ENCODE results near the gene ZCCHC24.

ZCCHC24 gene

DNA sequence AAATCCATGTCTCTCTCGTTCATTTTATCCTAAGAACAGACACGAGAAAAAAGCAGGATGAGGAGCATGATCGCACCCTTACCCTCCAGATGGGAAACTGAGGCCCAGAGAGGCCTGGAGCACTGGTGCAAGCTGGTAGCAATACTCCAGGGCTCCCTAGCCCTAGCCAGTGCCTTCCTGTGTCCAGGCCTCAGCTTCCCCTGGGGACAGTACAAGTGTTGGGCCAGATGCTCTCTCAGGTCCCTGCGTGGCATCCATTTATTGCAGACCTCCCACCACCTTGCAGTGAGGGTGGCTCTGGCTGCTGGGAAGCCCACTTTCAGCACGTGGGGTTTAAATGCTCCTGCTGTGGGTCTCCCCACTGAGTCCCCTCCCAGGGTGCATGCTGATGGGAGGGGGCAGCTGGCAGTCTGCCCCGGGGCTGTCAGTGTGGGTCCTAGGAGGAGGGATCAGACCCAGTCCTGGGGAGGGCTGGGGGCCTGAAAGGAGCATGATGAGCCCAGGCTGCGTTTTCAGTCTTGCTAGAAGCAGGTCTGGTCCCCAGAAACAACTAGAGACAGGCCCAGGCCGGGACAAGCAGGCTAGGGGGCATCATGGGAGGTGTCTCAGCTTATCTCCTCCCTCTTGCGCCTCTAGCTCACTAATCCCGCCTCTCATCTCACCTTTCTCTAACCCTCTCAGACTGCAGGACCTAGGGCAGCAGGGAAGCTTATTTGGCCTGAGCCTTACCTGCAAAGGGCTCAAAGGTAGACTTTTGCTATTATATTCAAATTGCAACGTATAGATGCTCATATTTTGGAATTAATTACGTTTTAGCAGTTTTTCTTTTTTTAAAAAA, 98.8 kb downstream of the ZCCHC24 start:
- peaks cover 25% of the 10 kb centered on the region for H3K4me1 ChIP-seq (ENCODE audit: control insufficient read depth, low read length)
- H3K4me2 ChIP-seq (ENCODE audit: low read length), result peak overlapping the region; percentile 80
- no peak for TF ChIP-seq EZH2phosphoT487 (IDR thresholded peaks at IDR 0.05; ENCODE audit: borderline replicate concordance, low read length)
- TF ChIP-seq, protein P1, sequence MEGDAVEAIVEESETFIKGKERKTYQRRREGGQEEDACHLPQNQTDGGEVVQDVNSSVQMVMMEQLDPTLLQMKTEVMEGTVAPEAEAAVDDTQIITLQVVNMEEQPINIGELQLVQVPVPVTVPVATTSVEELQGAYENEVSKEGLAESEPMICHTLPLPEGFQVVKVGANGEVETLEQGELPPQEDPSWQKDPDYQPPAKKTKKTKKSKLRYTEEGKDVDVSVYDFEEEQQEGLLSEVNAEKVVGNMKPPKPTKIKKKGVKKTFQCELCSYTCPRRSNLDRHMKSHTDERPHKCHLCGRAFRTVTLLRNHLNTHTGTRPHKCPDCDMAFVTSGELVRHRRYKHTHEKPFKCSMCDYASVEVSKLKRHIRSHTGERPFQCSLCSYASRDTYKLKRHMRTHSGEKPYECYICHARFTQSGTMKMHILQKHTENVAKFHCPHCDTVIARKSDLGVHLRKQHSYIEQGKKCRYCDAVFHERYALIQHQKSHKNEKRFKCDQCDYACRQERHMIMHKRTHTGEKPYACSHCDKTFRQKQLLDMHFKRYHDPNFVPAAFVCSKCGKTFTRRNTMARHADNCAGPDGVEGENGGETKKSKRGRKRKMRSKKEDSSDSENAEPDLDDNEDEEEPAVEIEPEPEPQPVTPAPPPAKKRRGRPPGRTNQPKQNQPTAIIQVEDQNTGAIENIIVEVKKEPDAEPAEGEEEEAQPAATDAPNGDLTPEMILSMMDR (IDR thresholded peaks at IDR 0.05; ENCODE audit: low read depth, low read length, poor library complexity, severe bottlenecking), result no peak
- H3F3A ChIP-seq (ENCODE audit: control insufficient read depth, insufficient read depth), result no peaks in the 10 kb centered on the region
- peak overlapping the region; percentile 70 for H3K27ac ChIP-seq (ENCODE audit: low read depth, low read length)
- peaks cover 38% of the 10 kb centered on the region for H3K79me2 ChIP-seq (ENCODE audit: control insufficient read depth, low read length)
- no peaks in the 10 kb centered on the region for H3K27me3 ChIP-seq (ENCODE audit: control insufficient read depth, low read length)
- peaks cover 28% of the 10 kb centered on the region; the same call in 1 of the 2 replicates for H4K20me1 ChIP-seq (ENCODE audit: control insufficient read depth, insufficient read depth, low read depth, low read length)
- H3K36me3 ChIP-seq (ENCODE audit: control insufficient read depth, low read length), result peaks cover 40% of the 10 kb centered on the region
- no peaks in the 10 kb centered on the region for H3K9me2 ChIP-seq (replicated peaks; ENCODE audit: control insufficient read depth, low read length)
- H3K9me3 ChIP-seq (ENCODE audit: control insufficient read depth, insufficient read depth, low read length), result no peaks in the 10 kb centered on the region
- H3K4me3 ChIP-seq (ENCODE audit: low read length), result peak overlapping the region; percentile 90

DNA sequence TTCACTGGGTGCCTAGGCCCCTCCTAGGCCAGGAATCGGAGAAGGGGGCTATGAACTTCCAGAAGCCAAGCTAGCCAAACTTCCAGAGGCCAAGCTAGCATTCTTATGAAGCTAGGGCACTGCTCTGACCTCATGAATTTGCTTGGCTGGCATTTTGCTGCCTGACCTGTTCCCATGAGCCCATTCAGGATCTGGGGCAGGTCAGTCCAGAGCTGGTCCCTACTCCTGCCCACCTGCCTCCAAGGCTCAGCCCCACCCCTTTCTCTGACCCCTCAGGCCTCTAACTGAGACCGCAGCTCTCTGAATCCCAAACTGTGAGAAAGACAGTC, 99.4 kb downstream of the ZCCHC24 start:
- no peak overlapping the region for H3K4me2 ChIP-seq (ENCODE audit: low read length)
- H3K27me3 ChIP-seq (ENCODE audit: control insufficient read depth, low read length), result no peaks in the 10 kb centered on the region

DNA sequence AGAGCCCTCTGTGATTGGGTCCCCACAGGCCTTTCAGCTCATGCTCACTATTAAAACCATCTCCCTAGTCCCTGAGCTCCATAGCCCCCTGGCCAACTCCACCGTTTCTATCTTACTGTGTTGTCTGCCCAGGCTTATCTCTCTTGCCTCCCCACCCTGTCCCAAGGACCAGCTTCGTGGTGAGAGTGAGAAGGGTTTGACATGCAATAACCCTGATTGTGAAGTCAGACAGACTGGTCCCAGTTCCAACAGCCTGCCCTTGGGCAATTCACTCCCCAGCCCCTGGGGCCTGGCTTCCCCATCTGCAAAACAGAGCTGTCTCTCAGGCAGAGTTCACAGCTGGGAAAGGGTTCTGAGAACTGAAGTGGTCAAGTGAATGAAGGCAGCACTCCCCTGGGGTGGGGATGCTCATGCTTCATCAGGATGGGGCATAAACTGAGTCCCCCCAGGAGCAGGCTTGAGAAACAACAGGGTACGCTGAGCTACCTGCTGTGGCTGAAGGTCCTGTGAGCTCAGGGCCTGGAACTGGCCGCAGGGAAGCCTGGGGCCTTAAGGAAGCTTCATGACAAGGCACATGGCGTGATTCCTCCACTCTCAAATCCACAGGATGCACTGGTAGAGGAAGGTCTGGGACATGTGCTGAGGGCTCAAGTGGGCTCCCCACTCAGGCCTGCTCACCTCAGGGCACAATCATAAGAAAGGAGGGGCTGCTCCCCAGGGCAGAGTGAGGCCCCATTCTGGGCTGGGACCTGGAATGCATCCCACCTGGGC, 100.0 kb downstream of the ZCCHC24 start:
- no peak overlapping the region for H3K4me3 ChIP-seq (ENCODE audit: low read length)
- TF ChIP-seq, protein P1 (IDR thresholded peaks at IDR 0.05; ENCODE audit: low read depth, low read length, poor library complexity, severe bottlenecking), result no peak
- TF ChIP-seq EZH2phosphoT487 (IDR thresholded peaks at IDR 0.05; ENCODE audit: borderline replicate concordance, low read length), result no peak
- no peaks in the 10 kb centered on the region for H3K9me3 ChIP-seq (ENCODE audit: control insufficient read depth, insufficient read depth, low read length)
- no peaks in the 10 kb centered on the region for H3K9me2 ChIP-seq (replicated peaks; ENCODE audit: control insufficient read depth, low read length)
- no peak overlapping the region for H3K27ac ChIP-seq (ENCODE audit: low read depth, low read length)
- H3K27me3 ChIP-seq (ENCODE audit: control insufficient read depth, low read length), result no peaks in the 10 kb centered on the region
- H4K20me1 ChIP-seq (ENCODE audit: control insufficient read depth, insufficient read depth, low read depth, low read length), result peaks cover 23% of the 10 kb centered on the region; the same call in 1 of the 2 replicates
- H3F3A ChIP-seq (ENCODE audit: control insufficient read depth, insufficient read depth), result no peaks in the 10 kb centered on the region
- H3K4me2 ChIP-seq (ENCODE audit: low read length), result no peak overlapping the region
- peaks cover 25% of the 10 kb centered on the region for H3K4me1 ChIP-seq (ENCODE audit: control insufficient read depth, low read length)
- H3K36me3 ChIP-seq (ENCODE audit: control insufficient read depth, low read length), result peaks cover 30% of the 10 kb centered on the region
- H3K79me2 ChIP-seq (ENCODE audit: control insufficient read depth, low read length), result peaks cover 32% of the 10 kb centered on the region

More for the DNA sequence above, 99.4 kb downstream of the ZCCHC24 start:
- peaks cover 28% of the 10 kb centered on the region; the same call in 1 of the 2 replicates for H4K20me1 ChIP-seq (ENCODE audit: control insufficient read depth, insufficient read depth, low read depth, low read length)
- H3K9me3 ChIP-seq (ENCODE audit: control insufficient read depth, insufficient read depth, low read length), result no peaks in the 10 kb centered on the region
- H3K9me2 ChIP-seq (replicated peaks; ENCODE audit: control insufficient read depth, low read length), result no peaks in the 10 kb centered on the region
- peaks cover 37% of the 10 kb centered on the region for H3K79me2 ChIP-seq (ENCODE audit: control insufficient read depth, low read length)
- H3K36me3 ChIP-seq (ENCODE audit: control insufficient read depth, low read length), result peaks cover 35% of the 10 kb centered on the region
- peaks cover 25% of the 10 kb centered on the region for H3K4me1 ChIP-seq (ENCODE audit: control insufficient read depth, low read length)
- H3K27ac ChIP-seq (ENCODE audit: low read depth, low read length), result no peak overlapping the region
- TF ChIP-seq, protein P1 (IDR thresholded peaks at IDR 0.05; ENCODE audit: low read depth, low read length, poor library complexity, severe bottlenecking), result no peak
- no peak for TF ChIP-seq EZH2phosphoT487 (IDR thresholded peaks at IDR 0.05; ENCODE audit: borderline replicate concordance, low read length)
- H3K4me3 ChIP-seq (ENCODE audit: low read length), result no peak overlapping the region
- no peaks in the 10 kb centered on the region for H3F3A ChIP-seq (ENCODE audit: control insufficient read depth, insufficient read depth)

All from DOHH2 (cell line).